ENCODE results near the gene TMEM121. TPM values are rescaled to one million over a fixed set of nuclear protein-coding genes. Genes with fewer than 3 reads are reported as not detected.

TMEM121 gene
- total RNA-seq, 4 donors from 2014 or later = 3.5 to 5.6 (median 4.1) TPM

DNA sequence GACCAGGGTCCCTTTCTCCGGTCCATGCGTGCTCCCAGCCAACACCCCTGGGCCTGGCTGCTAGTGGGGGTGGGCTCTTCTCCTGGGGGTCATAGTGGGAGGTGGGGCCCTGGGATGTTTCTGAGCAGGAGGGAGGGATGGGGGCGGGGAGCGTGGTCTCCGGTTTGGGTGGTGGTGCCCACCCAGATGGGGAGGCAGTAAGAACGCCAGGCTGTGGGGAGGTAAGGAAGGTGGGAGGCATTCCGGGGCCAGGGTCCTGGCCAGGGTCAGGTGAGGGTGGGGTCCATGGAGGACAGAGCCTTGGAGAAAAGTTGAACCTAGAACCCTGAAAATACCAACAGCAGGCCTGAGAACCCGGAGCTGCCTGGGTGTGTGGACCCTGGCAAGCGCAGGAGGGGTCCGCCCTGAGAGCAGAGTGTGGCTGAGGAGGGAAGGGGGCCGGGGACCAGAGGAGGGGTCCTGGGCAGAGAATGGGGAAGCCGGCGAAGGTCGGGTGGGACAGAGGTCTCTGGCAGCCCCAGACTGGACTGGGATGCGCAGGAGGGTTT, 46.1 kb upstream of the TMEM121 start:
- TF ChIP-seq, protein P1, sequence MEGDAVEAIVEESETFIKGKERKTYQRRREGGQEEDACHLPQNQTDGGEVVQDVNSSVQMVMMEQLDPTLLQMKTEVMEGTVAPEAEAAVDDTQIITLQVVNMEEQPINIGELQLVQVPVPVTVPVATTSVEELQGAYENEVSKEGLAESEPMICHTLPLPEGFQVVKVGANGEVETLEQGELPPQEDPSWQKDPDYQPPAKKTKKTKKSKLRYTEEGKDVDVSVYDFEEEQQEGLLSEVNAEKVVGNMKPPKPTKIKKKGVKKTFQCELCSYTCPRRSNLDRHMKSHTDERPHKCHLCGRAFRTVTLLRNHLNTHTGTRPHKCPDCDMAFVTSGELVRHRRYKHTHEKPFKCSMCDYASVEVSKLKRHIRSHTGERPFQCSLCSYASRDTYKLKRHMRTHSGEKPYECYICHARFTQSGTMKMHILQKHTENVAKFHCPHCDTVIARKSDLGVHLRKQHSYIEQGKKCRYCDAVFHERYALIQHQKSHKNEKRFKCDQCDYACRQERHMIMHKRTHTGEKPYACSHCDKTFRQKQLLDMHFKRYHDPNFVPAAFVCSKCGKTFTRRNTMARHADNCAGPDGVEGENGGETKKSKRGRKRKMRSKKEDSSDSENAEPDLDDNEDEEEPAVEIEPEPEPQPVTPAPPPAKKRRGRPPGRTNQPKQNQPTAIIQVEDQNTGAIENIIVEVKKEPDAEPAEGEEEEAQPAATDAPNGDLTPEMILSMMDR (IDR thresholded peaks at IDR 0.05) = no peak

DNA sequence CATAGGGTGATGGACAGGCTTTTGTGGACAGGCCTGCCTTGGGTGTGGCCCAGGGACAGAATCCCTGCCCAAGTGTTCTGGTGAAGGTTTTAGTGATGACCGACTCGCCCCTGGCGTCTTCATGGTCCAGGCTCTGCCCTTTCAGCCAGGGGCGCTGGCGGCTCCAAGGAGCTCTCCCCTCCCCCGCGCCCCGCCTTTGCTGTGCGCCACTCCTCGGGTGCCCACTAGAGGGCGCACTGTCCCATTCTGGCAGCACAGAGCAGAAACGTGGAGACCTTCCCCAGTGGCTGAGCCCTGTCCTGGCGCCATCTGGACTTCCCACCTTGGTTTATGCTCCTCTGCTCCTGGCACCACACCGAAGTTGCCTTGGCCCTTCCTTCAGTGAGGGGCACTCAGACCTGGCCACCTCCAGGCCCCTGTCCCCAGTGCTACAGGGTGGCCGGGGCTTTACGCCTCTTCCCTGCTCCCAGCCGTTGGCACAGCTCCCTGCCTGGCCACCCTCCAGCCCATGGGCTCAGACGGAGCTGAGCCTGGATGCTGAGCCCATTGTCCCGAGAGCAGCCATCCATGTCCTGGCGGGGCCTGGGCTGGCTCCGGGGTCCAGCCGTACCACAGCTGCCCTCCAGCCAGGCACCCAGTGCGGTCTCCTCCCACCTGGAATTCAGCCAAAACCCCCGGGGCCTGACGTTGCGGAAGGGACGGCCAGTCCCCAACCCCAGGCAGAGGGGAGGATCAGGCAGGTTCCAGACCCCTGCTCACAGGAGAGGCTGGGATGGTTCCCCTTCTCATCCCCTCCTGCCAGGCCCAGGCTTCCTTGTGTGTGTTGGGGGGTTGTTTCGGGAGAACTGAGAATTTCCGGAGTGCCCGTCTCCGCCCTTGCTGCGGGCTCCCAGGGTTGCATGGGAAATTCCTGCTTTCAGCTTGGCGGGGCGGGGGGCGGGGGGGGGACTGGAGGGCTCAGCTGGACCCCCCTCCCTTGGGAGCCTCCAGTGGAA, 45.3 kb upstream of the TMEM121 start:
- DNase-seq (ENCODE audit: low spot score) (peak; percentile 96), ATAC-seq (ENCODE audit: low FRiP score) (peak; percentile 80)
- TF ChIP-seq, protein P1 (IDR thresholded peaks at IDR 0.05) = peak in 2 of 3 donors; percentile 76 to 96

More for the DNA sequence above, 46.1 kb upstream of the TMEM121 start:
- no peak for DNase-seq (ENCODE audit: low spot score)
- ATAC-seq (ENCODE audit: low FRiP score) = no peak

DNA sequence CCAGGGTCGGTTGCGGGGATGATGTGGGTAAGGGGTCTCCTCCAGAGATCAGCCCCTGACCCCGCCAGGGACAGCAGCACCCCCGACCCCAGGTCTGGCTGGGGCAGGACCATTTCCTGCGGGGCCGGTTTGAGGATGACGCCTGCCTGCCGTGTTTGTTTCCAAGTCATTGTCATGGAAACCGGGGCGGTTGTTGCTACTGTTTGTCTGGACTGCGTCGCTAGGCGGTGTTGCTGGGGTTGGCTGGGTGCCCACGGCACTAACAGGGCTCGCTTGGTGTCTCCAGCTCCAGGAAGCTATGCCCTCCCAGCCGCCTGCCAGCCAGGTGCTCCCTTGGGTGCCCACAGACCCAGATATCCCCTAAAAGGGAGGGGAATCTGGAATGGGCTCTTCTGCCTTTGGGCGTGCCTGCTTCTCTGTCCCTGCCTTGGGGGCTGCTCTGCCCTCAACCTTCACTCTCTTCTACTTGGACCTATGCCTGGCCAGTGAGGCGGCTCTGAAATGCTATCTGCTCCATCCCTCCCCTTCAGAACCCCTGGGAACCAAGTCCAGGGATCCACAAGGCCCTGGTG, 44.4 kb upstream of the TMEM121 start:
- DNase-seq (ENCODE audit: low spot score) (peak; percentile 94), ATAC-seq (ENCODE audit: low FRiP score) (peak; percentile 55)
- TF ChIP-seq, protein P1 (IDR thresholded peaks at IDR 0.05) = no peak

DNA sequence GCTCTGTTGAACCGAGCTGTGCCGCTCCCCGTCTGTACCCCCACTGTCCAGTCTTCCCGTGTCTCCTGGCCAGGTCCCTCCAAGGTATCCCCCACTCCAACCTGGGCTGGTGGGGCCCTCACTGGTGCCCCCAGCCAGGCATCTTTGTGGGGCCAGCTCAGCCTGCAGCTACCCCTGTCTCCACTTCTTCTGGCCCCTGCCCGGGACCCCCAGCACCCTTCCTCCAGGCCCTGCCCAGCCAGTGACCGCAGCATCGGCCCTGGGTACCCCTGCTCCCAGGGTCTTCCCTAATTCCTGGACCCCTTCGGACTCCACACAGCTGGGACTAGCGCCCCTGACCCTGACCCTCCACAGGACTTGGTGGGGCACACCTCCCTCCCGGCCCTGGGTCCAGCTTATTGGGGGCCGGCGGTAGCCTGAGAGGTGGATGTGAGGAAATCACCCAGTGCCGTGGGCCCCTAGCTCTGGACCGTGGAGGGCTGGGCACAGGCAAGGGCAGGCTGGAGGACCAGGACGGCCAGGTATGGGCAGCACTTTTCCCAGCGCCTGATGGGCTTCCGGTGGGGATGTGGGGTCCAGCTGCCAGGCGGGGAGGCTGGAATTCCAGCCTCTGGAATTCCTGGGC, 43.8 kb upstream of the TMEM121 start:
- DNase-seq (ENCODE audit: low spot score) (no peak), ATAC-seq (ENCODE audit: low FRiP score) (no peak)
- TF ChIP-seq, protein P1 (IDR thresholded peaks at IDR 0.05) = no peak

DNA sequence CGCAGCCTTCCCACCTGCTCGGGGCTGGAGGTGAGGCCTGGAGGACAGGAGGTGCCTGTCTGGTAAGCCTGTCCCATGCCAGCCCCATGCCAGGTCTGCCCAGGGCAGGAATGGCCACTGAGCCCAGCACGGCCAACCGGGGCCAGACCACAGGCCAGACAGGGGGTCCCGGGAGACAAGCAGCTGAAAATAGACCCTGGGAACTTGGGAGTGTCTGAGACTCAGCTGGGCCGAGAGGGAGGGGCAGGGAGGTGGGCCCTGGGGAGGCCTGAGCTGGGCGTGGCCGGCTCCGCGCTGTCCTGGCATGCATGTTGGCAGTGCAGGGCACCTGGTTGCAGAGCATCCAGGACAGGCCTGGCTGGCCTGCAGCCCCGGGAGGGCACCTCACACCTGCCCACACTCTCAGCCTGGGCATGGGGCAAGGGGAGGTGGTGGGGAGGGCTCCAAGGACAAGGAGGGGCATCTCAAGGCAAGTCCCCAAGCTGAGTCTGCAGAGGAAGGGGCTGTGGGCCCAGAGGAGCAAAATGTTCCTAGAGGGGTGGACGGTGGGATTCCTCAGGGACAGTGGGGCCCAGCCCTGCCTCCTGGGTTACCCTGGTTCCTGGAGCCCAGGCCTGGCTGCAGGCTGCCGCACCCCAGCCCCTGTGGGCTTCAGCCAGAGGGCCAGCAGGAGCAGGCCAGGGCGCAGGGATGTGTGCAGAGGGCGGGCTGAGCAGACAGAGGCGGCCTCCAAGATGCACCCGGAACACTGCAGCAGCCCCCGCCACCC, 42.9 kb upstream of the TMEM121 start:
- ATAC-seq (ENCODE audit: low FRiP score) (no peak), DNase-seq (ENCODE audit: low spot score) (no peak)
- TF ChIP-seq, protein P1 (IDR thresholded peaks at IDR 0.05) = no peak

All from omental fat pad (tissue), 4 donors.